ENCODE data around the gene PTPRK.

DNA sequence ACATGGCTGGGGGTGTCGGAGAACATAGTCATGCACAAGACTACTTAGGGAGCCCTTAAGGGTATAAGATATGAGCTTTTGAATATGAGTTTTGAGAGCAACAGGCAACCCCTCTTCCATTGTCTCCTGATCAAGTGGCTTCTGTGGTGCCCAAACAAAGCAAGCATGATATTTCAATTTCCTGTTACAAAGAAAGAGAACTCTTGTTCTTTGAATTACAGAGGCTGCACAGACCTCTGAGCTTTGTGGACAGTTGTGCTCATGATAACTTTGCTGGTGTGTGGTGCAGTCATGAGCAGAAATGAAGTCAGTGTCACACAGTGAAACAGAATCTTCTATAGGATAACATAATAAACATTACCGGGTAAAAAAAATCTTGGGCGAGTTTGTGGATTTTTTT lies 552.7 kb downstream of the PTPRK start:
- TF ChIP-seq, protein P1, sequence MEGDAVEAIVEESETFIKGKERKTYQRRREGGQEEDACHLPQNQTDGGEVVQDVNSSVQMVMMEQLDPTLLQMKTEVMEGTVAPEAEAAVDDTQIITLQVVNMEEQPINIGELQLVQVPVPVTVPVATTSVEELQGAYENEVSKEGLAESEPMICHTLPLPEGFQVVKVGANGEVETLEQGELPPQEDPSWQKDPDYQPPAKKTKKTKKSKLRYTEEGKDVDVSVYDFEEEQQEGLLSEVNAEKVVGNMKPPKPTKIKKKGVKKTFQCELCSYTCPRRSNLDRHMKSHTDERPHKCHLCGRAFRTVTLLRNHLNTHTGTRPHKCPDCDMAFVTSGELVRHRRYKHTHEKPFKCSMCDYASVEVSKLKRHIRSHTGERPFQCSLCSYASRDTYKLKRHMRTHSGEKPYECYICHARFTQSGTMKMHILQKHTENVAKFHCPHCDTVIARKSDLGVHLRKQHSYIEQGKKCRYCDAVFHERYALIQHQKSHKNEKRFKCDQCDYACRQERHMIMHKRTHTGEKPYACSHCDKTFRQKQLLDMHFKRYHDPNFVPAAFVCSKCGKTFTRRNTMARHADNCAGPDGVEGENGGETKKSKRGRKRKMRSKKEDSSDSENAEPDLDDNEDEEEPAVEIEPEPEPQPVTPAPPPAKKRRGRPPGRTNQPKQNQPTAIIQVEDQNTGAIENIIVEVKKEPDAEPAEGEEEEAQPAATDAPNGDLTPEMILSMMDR (IDR thresholded peaks at IDR 0.05; ENCODE audit: low read depth, low read length): no peak
- TF ChIP-seq EZH2phosphoT487 (IDR thresholded peaks at IDR 0.05; ENCODE audit: low read depth): no peak

Measured in OCI-LY3 (cell line).